Measurements from ENCODE around the gene RPS3. TPM values are rescaled to one million over a fixed set of nuclear protein-coding genes. Genes with fewer than 3 reads are reported as not detected.

RPS3 gene
- polyA plus RNA-seq, 1 of the 3 experiments (the other 2 are of a cell fraction): 4,540 TPM

GRCh38 chr11:75449271-75449670 is 50.0 kb downstream of the RPS3 start:
- Histone ChIP-seq H3K79me2 (ENCODE audit: insufficient read depth) (no peaks in the 10 kb centered on the region), H3K4me3 (ENCODE audit: low read depth in 2 of 2, low read length in 1 of 2) (no peak overlapping the region), H3K36me3 (replicated peaks in 1 of 2; ENCODE audit: control insufficient read depth in 1 of 2, insufficient read depth in 2 of 2, low read length in 1 of 2) (no peaks in the 10 kb centered on the region), H3K27ac (ENCODE audit: low read depth in 2 of 2, low read length in 1 of 2) (no peak overlapping the region), H3K9me3 (no peaks in the 10 kb centered on the region), H3K9me2 (no peaks in the 10 kb centered on the region), H3K4me2 (no peak overlapping the region), H3F3A (replicated peaks; ENCODE audit: insufficient read depth) (no peaks in the 10 kb centered on the region), H4K20me1 (ENCODE audit: insufficient read depth) (no peaks in the 10 kb centered on the region), H2AFZ (ENCODE audit: low read depth) (no peak overlapping the region), H3K4me1 (ENCODE audit: control insufficient read depth in 1 of 2, insufficient read depth in 2 of 2, low read depth in 1 of 2, low read length in 1 of 2) (peaks cover 0 to 2% of the 10 kb centered on the region in 2 experiments; a peak in 1 of 4 replicates), H3K9ac (no peak overlapping the region), H3K27me3 (ENCODE audit: insufficient read depth) (no peaks in the 10 kb centered on the region)
- no peak for DNase-seq
- TF ChIP-seq SIN3A (IDR thresholded peaks at IDR 0.05; ENCODE audit: borderline replicate concordance, low read depth, low read length): no peak
- no peak for TF ChIP-seq TCF12 (IDR thresholded peaks at IDR 0.05)
- no peak for TF ChIP-seq ELF1 (IDR thresholded peaks at IDR 0.05)
- TF ChIP-seq GATA2 (CRISPR knock-in tag; IDR thresholded peaks at IDR 0.05): no peak
- no peak for TF ChIP-seq MEF2A (IDR thresholded peaks at IDR 0.05; ENCODE audit: borderline replicate concordance, low read depth)
- TF ChIP-seq NFIC (IDR thresholded peaks at IDR 0.05; ENCODE audit: borderline replicate concordance): no peak
- no peak for TF ChIP-seq POLR2AphosphoS5 (IDR thresholded peaks at IDR 0.05; ENCODE audit: low read depth, low read length)
- TF ChIP-seq, protein P1, sequence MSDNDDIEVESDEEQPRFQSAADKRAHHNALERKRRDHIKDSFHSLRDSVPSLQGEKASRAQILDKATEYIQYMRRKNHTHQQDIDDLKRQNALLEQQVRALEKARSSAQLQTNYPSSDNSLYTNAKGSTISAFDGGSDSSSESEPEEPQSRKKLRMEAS (IDR thresholded peaks at IDR 0.05; ENCODE audit: low read depth): no peak
- TF ChIP-seq RXRA (IDR thresholded peaks at IDR 0.05; ENCODE audit: borderline replicate concordance, low read depth): no peak
- no peak for TF ChIP-seq PBX3 (IDR thresholded peaks at IDR 0.05)
- CTCF ChIA-PET: interaction anchor here (0.6 to 5.5 kb wide), 3 partner anchors 36 to 83 kb away, joined by 3 to 44 read pairs (median 3); partner anchors contain the start of gene GDPD5
- POLR2A ChIA-PET: no interaction called here
- WGBS (ENCODE audit: low lambda C conversion rate): 52% methylated on average over 3 of the region's 10 CpGs

DNA sequence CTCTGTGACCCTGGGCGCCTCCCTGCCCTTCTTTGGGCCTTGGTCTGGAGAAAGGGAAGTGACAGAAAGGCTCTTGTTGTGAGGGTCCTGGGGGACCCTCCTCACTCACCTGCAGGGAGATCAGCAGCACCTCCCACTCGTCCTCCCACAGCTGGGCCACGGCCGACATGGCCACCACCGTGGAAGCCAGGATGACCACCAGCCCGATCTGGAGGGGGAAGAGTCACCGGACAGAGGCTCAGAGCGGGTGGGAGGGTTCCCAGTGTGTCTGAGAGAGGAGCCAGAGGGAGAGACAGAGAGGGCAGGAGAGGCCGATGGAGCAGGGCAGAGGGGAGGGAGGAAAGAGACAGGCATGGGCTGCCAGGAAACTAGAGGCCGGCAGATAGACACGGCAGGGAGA is 50.5 kb downstream of the RPS3 start:
- 80% methylated on average over 10 of the region's 11 CpGs for WGBS (ENCODE audit: low lambda C conversion rate)
- Histone ChIP-seq H3F3A (replicated peaks; ENCODE audit: insufficient read depth) (no peaks in the 10 kb centered on the region), H3K4me1 (ENCODE audit: control insufficient read depth in 1 of 2, insufficient read depth in 2 of 2, low read depth in 1 of 2, low read length in 1 of 2) (peaks cover 0 to 2% of the 10 kb centered on the region in 2 experiments; a peak in 1 of 4 replicates), H3K9me3 (no peaks in the 10 kb centered on the region), H3K27me3 (ENCODE audit: insufficient read depth) (no peaks in the 10 kb centered on the region), H3K4me2 (no peak overlapping the region), H3K36me3 (replicated peaks in 1 of 2; ENCODE audit: control insufficient read depth in 1 of 2, insufficient read depth in 2 of 2, low read length in 1 of 2) (no peaks in the 10 kb centered on the region), H3K4me3 (ENCODE audit: low read depth in 2 of 2, low read length in 1 of 2) (no peak overlapping the region), H4K20me1 (ENCODE audit: insufficient read depth) (no peaks in the 10 kb centered on the region), H3K27ac (ENCODE audit: low read depth in 2 of 2, low read length in 1 of 2) (no peak overlapping the region), H2AFZ (ENCODE audit: low read depth) (no peak overlapping the region), H3K9ac (no peak overlapping the region), H3K9me2 (no peaks in the 10 kb centered on the region), H3K79me2 (ENCODE audit: insufficient read depth) (no peaks in the 10 kb centered on the region)
- ChIA-PET POLR2A (no interaction called here), CTCF (interaction anchor here (1.0 to 5.5 kb wide), 4 partner anchors 15 to 83 kb away, joined by 3 to 44 read pairs (median 4); partner anchors contain the start of gene GDPD5)
- no peak for TF ChIP-seq FOXM1 (IDR thresholded peaks at IDR 0.05; ENCODE audit: low read depth)
- no peak for DNase-seq

GRCh38 chr11:75450236-75450635 is 50.9 kb downstream of the RPS3 start:
- CTCF ChIA-PET: interaction anchor here (1.0 to 5.5 kb wide), 8 partner anchors 14 to 82 kb away, joined by 3 to 44 read pairs (median 5); partner anchors contain the start of gene GDPD5
- no peak overlapping the region for H3K4me2 ChIP-seq
- 80% methylated on average over 6 of the region's 7 CpGs for WGBS (ENCODE audit: low lambda C conversion rate)
- H3K4me3 ChIP-seq (ENCODE audit: low read depth in 2 of 2, low read length in 1 of 2): no peak overlapping the region
- no peaks in the 10 kb centered on the region for H3K79me2 ChIP-seq (ENCODE audit: insufficient read depth)
- H3K27me3 ChIP-seq (ENCODE audit: insufficient read depth): no peaks in the 10 kb centered on the region
- no peaks in the 10 kb centered on the region for H3F3A ChIP-seq (replicated peaks; ENCODE audit: insufficient read depth)
- no peak overlapping the region for H3K9ac ChIP-seq
- no peaks in the 10 kb centered on the region for H4K20me1 ChIP-seq (ENCODE audit: insufficient read depth)
- no peaks in the 10 kb centered on the region for H3K9me3 ChIP-seq
- TF ChIP-seq PBX3 (IDR thresholded peaks at IDR 0.05) (no peak), CHD2 (IDR thresholded peaks at IDR 0.05; ENCODE audit: low read length, partially characterized antibody) (no peak), GATA2 (CRISPR knock-in tag; IDR thresholded peaks at IDR 0.05) (no peak), MXI1 (IDR thresholded peaks at IDR 0.05; ENCODE audit: low read depth, low read length) (no peak), FOSL2 (IDR thresholded peaks at IDR 0.05; ENCODE audit: borderline replicate concordance, low read depth) (no peak), GABPA (IDR thresholded peaks at IDR 0.05; ENCODE audit: low read depth) (no peak)
- no peaks in the 10 kb centered on the region for H3K9me2 ChIP-seq
- POLR2A ChIA-PET: no interaction called here
- no peak for DNase-seq
- H2AFZ ChIP-seq (ENCODE audit: low read depth): no peak overlapping the region
- peaks cover 0 to 2% of the 10 kb centered on the region in 2 experiments; a peak in 1 of 4 replicates for H3K4me1 ChIP-seq (ENCODE audit: control insufficient read depth in 1 of 2, insufficient read depth in 2 of 2, low read depth in 1 of 2, low read length in 1 of 2)
- H3K36me3 ChIP-seq (replicated peaks in 1 of 2; ENCODE audit: control insufficient read depth in 1 of 2, insufficient read depth in 2 of 2, low read length in 1 of 2): no peaks in the 10 kb centered on the region
- no peak overlapping the region for H3K27ac ChIP-seq (ENCODE audit: low read depth in 2 of 2, low read length in 1 of 2)
